ENCODE measurements around the gene SLC16A11. TPM values are rescaled to one million over a fixed set of nuclear protein-coding genes. Genes with fewer than 3 reads are reported as not detected.
A peak's percentile ranks its signal among the peaks of the same experiment; 100 is the strongest.
"Not testable (repeated sequence)": the region's sequence is repeated elsewhere in the genome, so short reads cannot be mapped to it uniquely, and the experiment has no call there.

SLC16A11 gene
- polyA plus RNA-seq, 3 donors from 2014 or later, result 1.2 to 3.9 (median 3.1) TPM

DNA sequence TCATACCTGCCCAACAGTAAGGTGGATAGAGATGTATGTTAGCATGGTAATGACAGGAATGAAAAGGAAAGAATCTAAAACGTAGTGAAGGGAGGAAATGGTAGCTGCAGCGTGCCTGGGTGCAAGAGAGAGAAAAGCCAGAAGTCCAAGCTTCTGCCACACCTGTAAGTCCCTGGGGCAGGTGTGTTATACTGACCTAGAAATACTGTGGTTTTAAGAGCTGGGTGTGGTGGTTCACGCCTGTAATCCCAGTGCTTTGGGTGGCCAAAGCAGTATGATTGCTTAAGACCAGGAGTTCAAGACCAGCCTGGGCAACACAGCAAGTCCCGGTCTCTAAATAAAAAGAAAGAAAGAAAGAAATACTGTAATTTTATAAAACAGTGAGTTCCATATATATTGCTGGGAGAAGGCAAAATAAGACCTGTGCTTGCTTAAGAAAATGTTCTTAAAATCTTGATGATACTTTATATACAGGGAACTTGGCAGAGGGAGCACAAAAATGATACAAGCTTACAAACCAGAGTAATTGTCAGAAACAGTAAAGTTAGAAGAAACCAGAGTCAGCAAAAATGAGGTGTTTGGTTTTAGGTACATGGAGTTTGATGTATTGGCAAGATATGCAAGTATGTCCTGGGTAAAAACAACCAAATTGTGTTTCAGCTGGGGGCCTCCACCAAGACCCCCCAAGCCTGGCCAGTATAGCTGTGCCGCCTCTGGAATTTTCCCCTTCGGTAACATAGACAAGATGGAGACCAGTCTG, 41.4 kb downstream of the SLC16A11 start:
- Mint-ChIP-seq H3K9me3 (no peaks in the 10 kb centered on the region), H3K27me3 (ENCODE audit: low read depth in 3 of 3) (peaks cover 1 to 3% (median 2%) of the 10 kb centered on the region in 3 donors), H3K36me3 (peaks cover 15 to 41% (median 18%) of the 10 kb centered on the region in 3 donors), H3K27ac (peak overlapping the region in 2 of 6 donors; percentile 8 to 81), H3K4me3 (no peak overlapping the region), H3K4me1 (peaks cover 23 to 29% of the 10 kb centered on the region in 2 donors)
- no peak for DNase-seq

DNA sequence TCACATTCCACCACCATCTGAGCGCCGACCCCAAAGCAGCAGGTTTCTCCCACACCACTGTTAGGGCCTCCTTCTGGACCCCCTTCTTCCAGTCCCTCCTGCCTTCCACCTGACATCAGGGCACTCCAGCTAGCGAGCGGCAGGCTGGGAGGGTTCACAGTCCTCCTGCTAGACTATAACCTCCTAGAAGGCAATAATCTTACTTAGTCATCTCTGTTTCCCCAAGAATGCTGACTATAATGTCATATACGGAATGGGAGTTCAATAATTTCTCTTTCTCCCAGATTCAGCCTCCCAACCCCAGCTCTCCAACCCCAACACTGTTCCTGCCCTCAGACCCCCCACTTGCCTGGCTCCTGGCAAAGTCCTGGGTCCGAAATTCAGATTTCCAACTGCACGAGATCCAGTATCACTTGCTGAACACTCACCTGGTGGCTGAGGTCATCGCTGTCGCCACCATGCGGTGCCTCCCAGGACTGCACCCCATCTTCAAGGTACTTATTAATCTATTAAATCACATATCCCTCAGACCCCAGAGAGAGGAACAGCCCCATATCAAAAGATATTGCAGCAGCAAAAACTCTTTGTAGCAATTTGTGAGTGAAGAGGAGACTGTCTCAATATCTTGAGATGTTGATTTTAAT, 42.5 kb downstream of the SLC16A11 start:
- Mint-ChIP-seq H3K27me3 (ENCODE audit: low read depth in 3 of 3) (peaks cover 1 to 4% (median 2%) of the 10 kb centered on the region in 3 donors), H3K4me1 (peaks cover 18 to 22% of the 10 kb centered on the region in 2 donors), H3K4me3 (no peak overlapping the region), H3K9me3 (no peaks in the 10 kb centered on the region), H3K27ac (peak overlapping the region in 4 of 6 donors; percentile 18 to 36 (median 22)), H3K36me3 (peaks cover 15 to 41% (median 22%) of the 10 kb centered on the region in 3 donors)
- no peak for DNase-seq

DNA sequence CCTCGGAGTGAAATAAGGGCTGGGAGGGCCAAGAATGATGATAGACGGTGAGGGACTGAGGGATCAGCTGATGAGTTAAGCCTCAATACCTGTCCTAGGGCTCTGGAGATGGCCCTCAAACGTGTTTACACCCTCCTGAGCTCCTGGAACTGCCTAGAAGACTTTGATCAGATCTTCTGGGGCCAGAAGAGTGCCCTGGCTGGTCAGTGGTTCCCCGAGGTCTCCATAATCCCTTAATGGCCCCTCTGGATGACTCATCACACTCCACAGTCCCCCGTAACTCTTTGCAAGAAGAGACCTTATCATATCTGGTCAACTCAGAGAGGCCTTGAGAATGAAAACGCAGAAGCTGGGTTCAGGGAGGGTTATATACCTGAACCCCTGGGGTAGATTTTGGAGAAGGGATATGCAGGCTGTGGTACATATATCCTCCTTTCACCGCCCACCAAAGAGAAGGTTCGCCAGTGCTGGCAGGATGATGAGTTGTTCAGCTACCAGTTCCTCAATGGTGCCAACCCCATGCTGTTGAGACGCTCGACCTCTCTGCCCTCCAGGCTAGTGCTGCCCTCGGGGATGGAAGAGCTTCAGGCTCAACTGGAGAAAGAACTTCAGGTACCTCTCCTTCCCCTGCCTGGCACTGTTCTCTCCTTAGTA, 44.9 kb downstream of the SLC16A11 start:
- Mint-ChIP-seq H3K27me3 (ENCODE audit: low read depth in 3 of 3) (peaks cover 0 to 1% (median 1%) of the 10 kb centered on the region in 3 donors), H3K9me3 (no peaks in the 10 kb centered on the region), H3K4me3 (no peak overlapping the region), H3K27ac (peak overlapping the region in 1 of 6 donors; percentile 67), H3K4me1 (peaks cover 13 to 22% of the 10 kb centered on the region in 2 donors), H3K36me3 (peaks cover 18 to 41% (median 25%) of the 10 kb centered on the region in 3 donors)
- no peak for DNase-seq

DNA sequence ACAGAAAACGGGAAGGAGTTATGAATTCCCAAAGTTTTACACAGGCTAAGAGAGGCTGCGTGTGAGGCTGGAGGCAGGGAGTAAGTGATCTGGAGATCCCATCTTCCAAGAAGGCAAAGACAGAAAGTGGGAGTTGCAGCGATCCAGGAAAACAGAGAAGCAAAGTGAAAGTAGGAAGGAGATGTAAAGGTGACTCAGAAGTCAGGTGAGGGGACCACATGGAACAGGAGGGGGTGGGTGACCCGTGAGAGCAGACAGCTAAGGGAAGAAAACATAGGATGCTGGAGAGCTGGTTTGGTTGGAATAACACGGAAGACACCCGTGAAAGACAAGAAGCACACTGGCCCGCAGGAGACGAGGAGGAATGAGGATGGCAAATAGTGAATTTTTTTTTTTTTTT, 46.7 kb downstream of the SLC16A11 start:
- DNase-seq, result no peak
- Mint-ChIP-seq H3K36me3 (peaks cover 17 to 31% (median 25%) of the 10 kb centered on the region in 3 donors), H3K27me3 (ENCODE audit: low read depth in 3 of 3) (peaks cover 0 to 1% (median 1%) of the 10 kb centered on the region in 3 donors), H3K4me1 (peaks cover 9 to 12% of the 10 kb centered on the region in 2 donors), H3K27ac (no peak overlapping the region), H3K4me3 (no peak overlapping the region), H3K9me3 (no peaks in the 10 kb centered on the region)

DNA sequence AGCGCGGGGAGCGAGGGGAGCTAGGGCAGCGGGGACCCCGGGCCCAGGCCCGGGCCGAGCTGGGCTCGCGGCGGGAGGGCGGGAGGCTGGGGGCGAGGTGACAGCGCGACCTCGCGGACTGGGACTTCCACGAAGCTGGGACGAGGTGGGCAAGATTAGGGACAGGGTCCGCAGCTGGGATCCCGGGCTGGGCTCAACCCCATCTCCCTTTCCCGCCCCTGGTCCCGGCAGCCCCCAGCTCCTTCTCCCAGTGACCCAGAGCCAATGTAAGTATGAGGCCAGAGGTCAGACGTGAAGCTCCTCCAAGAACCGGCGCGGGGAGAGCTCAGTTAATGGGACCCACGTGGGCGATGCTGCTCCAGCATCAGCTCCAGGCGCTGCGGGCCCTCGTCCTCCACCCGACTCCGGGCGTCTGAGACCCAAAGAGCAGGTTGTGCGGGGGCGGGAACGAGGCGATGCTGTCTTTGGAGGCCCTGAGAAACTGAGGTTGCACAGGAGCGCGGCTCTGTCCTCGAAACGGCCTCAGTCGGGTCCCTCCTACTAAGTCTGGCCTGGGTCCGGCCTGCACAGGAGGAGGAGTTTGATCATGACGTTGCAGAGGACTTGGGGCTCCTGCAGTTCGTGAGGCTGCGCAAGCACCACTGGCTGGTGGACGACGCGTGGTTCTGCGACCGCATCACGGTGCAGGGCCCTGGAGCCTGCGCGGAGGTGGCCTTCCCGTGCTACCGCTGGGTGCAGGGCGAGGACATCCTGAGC, 47.5 kb downstream of the SLC16A11 start:
- H3K36me3 Mint-ChIP-seq, result peaks cover 14 to 25% (median 25%) of the 10 kb centered on the region in 3 donors
- H3K4me1 Mint-ChIP-seq, result peaks cover 7 to 8% of the 10 kb centered on the region in 2 donors
- no peak for DNase-seq
- no peak overlapping the region for H3K4me3 Mint-ChIP-seq
- peaks cover 1 to 2% (median 1%) of the 10 kb centered on the region in 3 donors for H3K27me3 Mint-ChIP-seq (ENCODE audit: low read depth in 3 of 3)
- no peak overlapping the region for H3K27ac Mint-ChIP-seq
- H3K9me3 Mint-ChIP-seq, result no peaks in the 10 kb centered on the region

DNA sequence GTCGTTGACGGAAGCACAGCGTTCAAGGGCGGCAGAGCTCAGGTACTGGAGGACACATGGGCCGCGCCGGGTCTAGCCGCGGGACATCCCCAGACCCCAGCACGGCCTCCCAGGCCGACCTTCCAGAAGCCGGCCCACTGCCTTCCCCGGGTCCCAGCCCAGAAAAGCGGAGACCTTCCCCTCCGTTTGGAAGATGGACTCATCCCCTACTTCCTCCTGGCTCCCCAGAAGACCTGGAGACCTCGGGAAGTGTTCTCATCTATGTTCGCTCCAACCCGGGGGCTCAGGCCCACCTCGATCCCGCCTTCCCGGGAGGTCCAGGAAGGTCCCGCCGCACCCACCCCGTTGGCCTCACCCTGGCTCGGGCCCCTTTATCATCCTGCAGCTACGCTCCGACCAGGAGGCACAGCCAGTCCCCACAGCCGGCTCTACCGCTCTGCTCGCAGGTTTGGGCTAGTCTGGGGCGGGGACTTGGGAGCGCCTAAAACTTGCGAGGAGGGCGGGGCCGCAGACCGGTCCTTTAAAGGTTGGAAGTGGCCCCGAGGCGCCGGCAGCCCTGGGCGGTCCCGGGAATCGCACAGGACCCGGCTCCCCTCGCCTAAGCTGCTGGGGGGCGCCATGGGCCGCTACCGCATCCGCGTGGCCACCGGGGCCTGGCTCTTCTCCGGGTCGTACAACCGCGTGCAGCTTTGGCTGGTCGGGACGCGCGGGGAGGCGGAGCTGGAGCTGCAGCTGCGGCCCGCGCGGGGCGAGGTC, 48.2 kb downstream of the SLC16A11 start, which contains the start of gene ALOX12:
Gene ALOX12, plus strand, starts transcription at position 550 of the 756 bp plus-strand sequence. Its CDS starts 69 bp downstream, at position 619.
- H3K36me3 Mint-ChIP-seq, result peaks cover 14 to 25% (median 20%) of the 10 kb centered on the region in 3 donors
- H3K4me1 Mint-ChIP-seq, result peaks cover 5 to 8% of the 10 kb centered on the region in 2 donors
- H3K9me3 Mint-ChIP-seq, result no peaks in the 10 kb centered on the region
- H3K27me3 Mint-ChIP-seq (ENCODE audit: low read depth in 3 of 3), result peaks cover 1 to 2% (median 2%) of the 10 kb centered on the region in 3 donors
- no peak for DNase-seq
- peak within 1 kb of the TSS in 1 of 5 donors; percentile 27 for H3K4me3 Mint-ChIP-seq
- peak within 1 kb of the TSS in 1 of 6 donors; percentile 35 for H3K27ac Mint-ChIP-seq

DNA sequence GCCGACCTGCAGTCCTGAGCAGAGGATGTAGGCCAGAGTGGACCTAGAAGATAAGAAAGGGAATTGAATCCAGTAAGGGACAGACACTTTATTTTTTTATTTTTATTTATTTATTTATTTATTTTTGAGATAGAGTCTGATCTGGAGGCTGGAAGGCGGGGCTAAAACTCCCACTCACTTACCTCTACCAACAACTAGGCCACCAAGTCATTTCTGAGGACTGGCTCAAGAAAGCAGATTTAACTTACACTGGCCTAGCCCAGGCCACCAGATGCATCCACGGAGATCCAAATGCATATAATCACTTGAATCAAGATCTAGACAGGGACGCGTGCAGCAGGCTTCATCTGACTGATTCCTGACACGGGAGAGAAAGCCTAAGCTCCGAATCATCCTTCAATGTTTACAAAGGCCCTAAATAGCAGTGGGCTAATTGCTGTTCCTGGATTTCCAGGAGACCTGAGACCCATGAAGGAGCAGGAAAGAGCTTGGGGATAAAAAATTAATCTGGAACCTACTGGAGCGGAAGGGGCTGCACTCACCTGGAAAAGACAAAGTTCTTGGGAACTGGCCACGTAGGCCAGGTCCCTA, 49.1 kb downstream of the SLC16A11 start:
- no peak for DNase-seq
- peaks cover 0 to 3% (median 2%) of the 10 kb centered on the region in 3 donors for H3K27me3 Mint-ChIP-seq (ENCODE audit: low read depth in 3 of 3)
- no peaks in the 10 kb centered on the region for H3K9me3 Mint-ChIP-seq
- H3K36me3 Mint-ChIP-seq, result peaks cover 10 to 20% (median 16%) of the 10 kb centered on the region in 3 donors
- H3K4me3 Mint-ChIP-seq, result no peak overlapping the region
- peak overlapping the region in 1 of 6 donors; percentile 35 for H3K27ac Mint-ChIP-seq
- H3K4me1 Mint-ChIP-seq, result peaks cover 5 to 8% of the 10 kb centered on the region in 2 donors

DNA sequence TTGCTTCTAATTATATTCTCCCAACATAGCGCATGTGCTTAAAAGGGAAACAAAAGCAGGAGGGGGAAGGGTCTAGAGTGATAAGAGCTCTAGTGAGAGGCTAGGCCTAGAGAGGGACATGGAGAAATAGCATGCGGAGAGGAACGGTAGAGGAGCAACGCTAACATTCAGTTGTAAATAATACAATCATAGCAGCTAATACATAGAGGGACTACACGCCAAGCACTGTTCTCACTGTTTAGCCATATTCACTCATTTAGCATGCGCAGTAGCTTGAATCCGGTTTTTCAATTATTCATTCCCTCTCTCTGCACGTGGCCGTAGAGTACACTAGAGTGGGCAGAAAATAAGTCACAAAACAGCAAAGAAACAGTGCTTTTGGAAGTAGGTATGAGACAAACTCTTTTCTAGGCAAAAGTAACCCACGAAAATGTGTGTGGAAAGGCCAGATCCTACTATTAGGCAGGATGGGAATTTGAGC, 49.7 kb downstream of the SLC16A11 start:
- Mint-ChIP-seq H3K4me3 (no peak overlapping the region), H3K9me3 (no peaks in the 10 kb centered on the region), H3K27ac (peak overlapping the region in 3 of 6 donors; percentile 6 to 30 (median 29)), H3K4me1 (peaks cover 5 to 8% of the 10 kb centered on the region in 2 donors), H3K36me3 (peaks cover 10 to 16% (median 14%) of the 10 kb centered on the region in 3 donors), H3K27me3 (ENCODE audit: low read depth in 3 of 3) (peaks cover 0 to 3% (median 2%) of the 10 kb centered on the region in 3 donors)
- no peak for DNase-seq

DNA sequence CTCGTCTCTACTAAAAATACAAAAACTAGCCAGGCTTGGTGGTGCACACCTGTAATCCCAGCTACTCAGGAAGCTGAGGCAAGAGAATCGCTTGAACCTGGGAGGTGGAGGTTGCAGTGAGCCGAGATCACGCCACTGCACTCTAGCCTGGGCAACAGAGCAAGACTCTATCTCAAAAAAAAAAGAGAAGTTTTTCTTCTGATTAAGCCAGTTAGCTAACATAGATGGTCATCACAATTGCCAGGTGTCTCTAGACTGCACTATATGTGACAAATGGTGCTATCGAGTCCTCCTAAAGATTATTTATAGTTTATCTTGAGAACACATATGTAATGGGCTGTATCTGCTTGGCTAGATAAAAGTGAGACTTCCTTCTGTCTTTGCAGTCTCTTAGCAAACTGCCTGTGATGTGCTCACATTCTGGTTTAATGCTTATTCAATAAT, 50.3 kb downstream of the SLC16A11 start:
- not testable (repeated sequence) for H3K4me3 Mint-ChIP-seq; H3K9me3 Mint-ChIP-seq; H3K27me3 Mint-ChIP-seq (ENCODE audit: low read depth in 3 of 3); H3K4me1 Mint-ChIP-seq; DNase-seq
- H3K36me3 Mint-ChIP-seq, result peaks cover 10 to 14% (median 13%) of the 10 kb centered on the region in 3 donors
- peak overlapping the region in 3 of 6 donors; percentile 6 to 30 (median 29) for H3K27ac Mint-ChIP-seq

All from immature natural killer cell (primary cell).